Smooth muscle cell (in vitro differentiated cells): ENCODE results near the gene GH1. TPM values are rescaled to one million over a fixed set of nuclear protein-coding genes. Genes with fewer than 3 reads are reported as not detected.
A peak's percentile ranks its signal among the peaks of the same experiment; 100 is the strongest.

ENCODE experiments used
- DNase-seq: peaks from one replicate; lab custom pipeline; 2025; ENCODE audit not compliant: unreplicated experiment; lab: John Stamatoyannopoulos, UW
- H2AFZ ChIP-seq: fragments of 200-600 bp; sonication (generic); 2 replicates; pipeline ENCODE4 v1.6.0; 2016; ENCODE audit warnings: antibody characterized with exemption, low read depth, mild to moderate bottlenecking
- H3F3A ChIP-seq: fragments of 200-600 bp; sonication (generic); 2 replicates; pipeline ENCODE4 v1.6.0; 2017; ENCODE audit warnings: antibody characterized with exemption, low read depth
- H3K27ac ChIP-seq: fragments of 200-600 bp; sonication (generic); 2 replicates; pipeline ENCODE4 v1.5.1; 2016; ENCODE audit warnings: low read depth, mild to moderate bottlenecking
- H3K27me3 ChIP-seq: fragments of 200-600 bp; sonication (generic); 2 replicates; pipeline ENCODE4 v1.6.1; 2016; ENCODE audit warnings: low read depth, mild to moderate bottlenecking
- H3K36me3 ChIP-seq: fragments of 200-600 bp; sonication (generic); 2 replicates; pipeline ENCODE4 v1.5.1; 2016; ENCODE audit warnings: low read depth
- H3K4me1 ChIP-seq: fragments of 200-600 bp; sonication (generic); 2 replicates; pipeline ENCODE4 v1.5.1; 2016; ENCODE audit warnings: low read depth
- H3K4me2 ChIP-seq: fragments of 200-600 bp; sonication (generic); 2 replicates; pipeline ENCODE4 v1.6.0; 2016; ENCODE audit warnings: mild to moderate bottlenecking
- H3K4me3 ChIP-seq: fragments of 200-600 bp; sonication (generic); 2 replicates; pipeline ENCODE4 v1.5.1; 2016; ENCODE audit warnings: mild to moderate bottlenecking
- H3K79me2 ChIP-seq: fragments of 200-600 bp; sonication (generic); 2 replicates; pipeline ENCODE4 v1.6.0; 2016; ENCODE audit warnings: low read depth, mild to moderate bottlenecking
- H3K9ac ChIP-seq: fragments of 200-600 bp; sonication (generic); 2 replicates; pipeline ENCODE4 v1.6.0; 2016; ENCODE audit warnings: low read depth
- H3K9me3 ChIP-seq: fragments of 200-600 bp; sonication (generic); replicated peaks from 2 replicates; pipeline ENCODE4 v1.5.1; 2016; ENCODE audit warnings: low read depth
- H4K20me1 ChIP-seq: fragments of 200-600 bp; sonication (generic); 2 replicates; pipeline ENCODE4 v1.6.0; 2016; ENCODE audit warnings: low read depth
- WGBS: methylation state at CpG from one replicate; pipeline ENCODE4 v1.1.7; 2016; ENCODE audit warnings: low lambda C conversion rate; 5-methylcytosine and 5-hydroxymethylcytosine counted together
- polyA plus RNA-seq: library from polyadenylated mRNA; unstranded; fragments of >200 nt; fragmentation: Nextera tagmentation; extraction: Ambion mirVana; gene quantifications from 2 replicates; pipeline ENCODE4 v1.2.1, GENCODE V29; 2016
- total RNA-seq: library from RNA; depleted of rRNA; stranded (reverse); fragments of >200 nt; gene quantifications from 2 replicates; pipeline ENCODE4 v1.2.3, GENCODE V29; 2014
- TF ChIP-seq, protein P1 (sequence below): fragments of 200-600 bp; sonication (generic); IDR thresholded peaks from 2 replicates; pipeline ENCODE4 v1.5.1; 2017; ENCODE audit warnings: borderline replicate concordance, mild to moderate bottlenecking, antibody characterized with exemption; ENCODE audit not compliant: insufficient read depth, poor library complexity, severe bottlenecking

Gene GH1
- total and polyA plus RNA-seq, 2 experiments from 2014 or later: not detected

DNA sequence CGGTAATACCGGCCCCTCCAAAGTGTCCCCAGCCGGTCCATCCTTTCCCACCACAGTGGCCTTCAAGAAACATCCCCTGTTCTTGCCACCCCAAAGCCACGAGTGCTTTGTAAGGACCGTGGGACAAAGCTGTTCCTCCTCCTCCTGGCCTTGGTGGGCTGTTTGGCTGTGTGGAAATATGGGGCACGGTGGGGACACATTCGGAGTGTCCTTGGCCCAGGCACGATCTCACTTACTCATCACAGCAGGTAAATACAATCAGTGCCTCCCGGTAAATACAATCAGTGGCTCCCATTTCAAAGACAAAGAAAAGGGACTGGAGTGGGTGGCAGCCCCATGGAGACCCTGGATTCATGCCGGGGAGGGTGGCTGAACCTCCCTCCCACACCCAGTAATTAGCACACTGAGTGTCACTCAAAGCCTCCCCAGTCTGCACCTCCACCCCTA is 43.7 kb upstream of the GH1 start:
- Histone ChIP-seq H2AFZ (no peak overlapping the region), H3K27me3 (no peaks in the 10 kb centered on the region), H3K4me1 (no peaks in the 10 kb centered on the region), H3K79me2 (no peaks in the 10 kb centered on the region), H3K9ac (no peak overlapping the region), H4K20me1 (no peaks in the 10 kb centered on the region), H3K4me3 (no peak overlapping the region), H3F3A (no peaks in the 10 kb centered on the region), H3K4me2 (no peak overlapping the region), H3K9me3 (no peaks in the 10 kb centered on the region), H3K36me3 (no peaks in the 10 kb centered on the region), H3K27ac (no peak overlapping the region)
- TF ChIP-seq, protein P1, sequence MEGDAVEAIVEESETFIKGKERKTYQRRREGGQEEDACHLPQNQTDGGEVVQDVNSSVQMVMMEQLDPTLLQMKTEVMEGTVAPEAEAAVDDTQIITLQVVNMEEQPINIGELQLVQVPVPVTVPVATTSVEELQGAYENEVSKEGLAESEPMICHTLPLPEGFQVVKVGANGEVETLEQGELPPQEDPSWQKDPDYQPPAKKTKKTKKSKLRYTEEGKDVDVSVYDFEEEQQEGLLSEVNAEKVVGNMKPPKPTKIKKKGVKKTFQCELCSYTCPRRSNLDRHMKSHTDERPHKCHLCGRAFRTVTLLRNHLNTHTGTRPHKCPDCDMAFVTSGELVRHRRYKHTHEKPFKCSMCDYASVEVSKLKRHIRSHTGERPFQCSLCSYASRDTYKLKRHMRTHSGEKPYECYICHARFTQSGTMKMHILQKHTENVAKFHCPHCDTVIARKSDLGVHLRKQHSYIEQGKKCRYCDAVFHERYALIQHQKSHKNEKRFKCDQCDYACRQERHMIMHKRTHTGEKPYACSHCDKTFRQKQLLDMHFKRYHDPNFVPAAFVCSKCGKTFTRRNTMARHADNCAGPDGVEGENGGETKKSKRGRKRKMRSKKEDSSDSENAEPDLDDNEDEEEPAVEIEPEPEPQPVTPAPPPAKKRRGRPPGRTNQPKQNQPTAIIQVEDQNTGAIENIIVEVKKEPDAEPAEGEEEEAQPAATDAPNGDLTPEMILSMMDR: no peak
- WGBS: 70% methylated on average over 10 of the region's 10 CpGs
- DNase-seq: no peak

DNA sequence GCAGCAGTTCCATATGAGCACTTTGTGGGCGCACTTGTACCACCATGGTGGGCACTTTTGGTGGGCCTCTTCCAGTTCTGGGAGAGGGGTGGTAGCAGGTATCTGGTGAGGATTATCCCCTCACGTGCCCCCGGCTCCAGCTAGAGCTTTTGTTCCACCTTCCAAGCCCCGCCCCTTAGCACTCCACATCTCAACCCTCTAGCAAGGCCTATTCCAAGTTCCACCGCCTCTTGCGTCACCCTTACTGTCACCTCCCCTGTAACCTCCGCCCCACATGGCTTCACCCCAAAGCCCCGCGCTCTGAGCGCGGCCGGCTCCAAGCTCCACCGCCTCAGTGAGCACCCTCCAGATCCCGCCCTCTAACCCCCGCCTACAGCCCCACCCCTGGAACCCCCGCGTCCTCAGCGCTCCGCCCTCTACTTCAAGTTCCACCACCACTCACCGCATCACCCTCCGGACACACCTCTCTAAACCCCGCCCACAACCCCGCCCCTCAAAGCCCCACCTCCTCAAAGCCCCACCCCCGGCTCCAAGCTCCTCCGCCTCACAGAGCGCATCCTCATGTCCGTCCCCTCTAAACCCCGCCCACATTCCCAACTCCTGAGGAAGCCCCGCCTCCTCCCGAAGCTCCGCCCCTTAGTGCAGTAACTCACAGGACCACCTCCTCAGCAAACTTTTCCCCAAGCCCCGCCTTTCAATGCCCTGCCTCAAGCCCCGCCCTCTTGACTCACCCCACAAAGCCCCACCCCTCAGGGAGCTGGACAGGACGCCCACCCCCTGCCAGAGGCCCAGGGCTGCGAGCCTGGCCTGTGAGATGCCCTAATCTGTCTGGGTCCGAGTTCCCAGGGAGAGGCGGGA is 42.9 kb upstream of the GH1 start:
- Histone ChIP-seq H3K27ac (no peak overlapping the region), H3K9me3 (no peaks in the 10 kb centered on the region), H3F3A (no peaks in the 10 kb centered on the region), H2AFZ (no peak overlapping the region), H3K36me3 (no peaks in the 10 kb centered on the region), H3K4me1 (no peaks in the 10 kb centered on the region), H3K79me2 (no peaks in the 10 kb centered on the region), H3K4me3 (peak overlapping the region; percentile 20), H3K27me3 (no peaks in the 10 kb centered on the region), H3K9ac (no peak overlapping the region), H3K4me2 (peak overlapping the region; percentile 51), H4K20me1 (no peaks in the 10 kb centered on the region)
- TF ChIP-seq, protein P1: no peak
- WGBS: 17% methylated on average over 13 of the region's 37 CpGs
- DNase-seq: peak; percentile 56

DNA sequence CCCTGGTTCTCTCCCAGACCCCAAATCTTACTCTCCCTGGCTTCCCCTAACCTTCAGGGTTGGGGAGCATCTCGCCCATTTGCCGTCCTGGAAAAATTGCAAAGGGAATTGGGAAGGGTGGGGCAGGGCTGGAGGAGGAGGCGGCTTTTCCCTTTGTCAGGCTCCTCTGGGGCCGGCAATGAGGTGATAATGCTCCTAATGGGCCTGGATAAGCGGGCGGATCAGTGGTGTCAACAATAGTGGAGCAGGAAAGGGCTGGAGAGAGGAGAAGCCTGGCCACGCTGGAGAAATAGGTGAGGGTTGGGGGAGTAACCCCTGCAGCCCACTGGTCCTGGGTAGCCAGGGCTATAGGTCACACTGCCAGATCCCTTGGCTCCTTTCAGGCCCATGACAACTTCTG is 41.8 kb upstream of the GH1 start:
- WGBS: 27% methylated on average over 7 of the region's 7 CpGs
- no peaks in the 10 kb centered on the region for H4K20me1 ChIP-seq
- no peak overlapping the region for H3K4me3 ChIP-seq
- H3K36me3 ChIP-seq: no peaks in the 10 kb centered on the region
- no peaks in the 10 kb centered on the region for H3F3A ChIP-seq
- no peak overlapping the region for H3K4me2 ChIP-seq
- H3K27me3 ChIP-seq: no peaks in the 10 kb centered on the region
- no peaks in the 10 kb centered on the region for H3K79me2 ChIP-seq
- no peak for DNase-seq
- TF ChIP-seq, protein P1: no peak
- H3K27ac ChIP-seq: no peak overlapping the region
- H3K9me3 ChIP-seq: no peaks in the 10 kb centered on the region
- H3K9ac ChIP-seq: no peak overlapping the region
- no peak overlapping the region for H2AFZ ChIP-seq
- no peaks in the 10 kb centered on the region for H3K4me1 ChIP-seq
